Lung (tissue), 12 donors: ENCODE results near the gene KCNMA1. TPM values are rescaled to one million over a fixed set of nuclear protein-coding genes. Genes with fewer than 3 reads are reported as not detected.
"Not testable (repeated sequence)": the region's sequence is repeated elsewhere in the genome, so short reads cannot be mapped to it uniquely, and the experiment has no call there.

ENCODE experiments used
- ATAC-seq: fragments of 200-7000 bp; cut with Tn5 transposase; one replicate; pipeline ENCODE4 v1.9.1; 2020; ENCODE audit warnings: moderate number of reproducible peaks; ENCODE audit not compliant: insufficient read depth, low FRiP score
- DNase-seq, 3 donors: peaks; one replicate each; pipeline ENCODE4 v3.0.0-alpha.2; 2013 to 2017
- H3K27ac ChIP-seq, 2 donors: one replicate each; pipeline ENCODE4 v1.5.1; 2013; ENCODE audit warnings: mild to moderate bottlenecking in 2 of 2, moderate library complexity in 2 of 2, control low read depth in 1 of 2, inconsistent platforms in 1 of 2, low read depth in 1 of 2, low read length in 1 of 2
- H3K27me3 ChIP-seq, 3 donors: one replicate each; pipeline ENCODE4 v1.5.1; 2013; ENCODE audit warnings: low read length in 2 of 3; ENCODE audit not compliant: control insufficient read depth in 3 of 3, insufficient read depth in 3 of 3
- H3K36me3 ChIP-seq, 4 donors: one replicate each; pipeline ENCODE4 v1.5.1; 2013; ENCODE audit warnings: low read length in 4 of 4, mild to moderate bottlenecking in 1 of 4, moderate library complexity in 1 of 4; ENCODE audit not compliant: control insufficient read depth in 4 of 4, insufficient read depth in 4 of 4
- H3K4me1 ChIP-seq, 5 donors: one replicate each; pipeline ENCODE4 v1.5.1; 2013; ENCODE audit warnings: low read length in 5 of 5, mild to moderate bottlenecking in 2 of 5, moderate library complexity in 1 of 5; ENCODE audit not compliant: control insufficient read depth in 5 of 5, insufficient read depth in 5 of 5
- H3K4me3 ChIP-seq: one replicate; pipeline ENCODE4 v1.5.1; 2013; ENCODE audit warnings: mild to moderate bottlenecking, control low read depth, moderate library complexity
- H3K9ac ChIP-seq, 2 donors: one replicate each; pipeline ENCODE4 v1.5.1; 2013; ENCODE audit warnings: low read length in 2 of 2, control low read depth in 1 of 2; ENCODE audit not compliant: insufficient read depth in 1 of 2
- H3K9me3 ChIP-seq, 4 donors: one replicate each; pipeline ENCODE4 v1.5.1; 2013; ENCODE audit warnings: low read length in 3 of 4, mild to moderate bottlenecking in 1 of 4, moderate library complexity in 1 of 4; ENCODE audit not compliant: control insufficient read depth in 4 of 4, insufficient read depth in 3 of 4
- WGBS, 2 donors: extraction: QIAGEN DNeasy Blood & Tissue Kit; methylation state at CpG; one replicate each; pipeline ENCODE4 v1.1.7; 2013; 5-methylcytosine and 5-hydroxymethylcytosine counted together
- polyA plus RNA-seq, 2 donors: library from polyadenylated mRNA; stranded (reverse); fragments of 200-250 nt; gene quantifications; one replicate each; pipeline ENCODE4 v1.2.1, GENCODE V29; 2013
- total RNA-seq, 2 donors: library from RNA; depleted of rRNA in 1 of 2; stranded (reverse); fragments of >200 nt in 1 of 2; gene quantifications; one replicate each; pipeline ENCODE4 v1.2.1, GENCODE V29; 2014 to 2021
- TF ChIP-seq, protein P1 (sequence below): IDR thresholded peaks from 2 replicates; pipeline ENCODE4 v1.5.1; 2012; ENCODE audit warnings: mild to moderate bottlenecking; ENCODE audit errors: control extremely low read depth, extremely low read depth
- donor health status: control.
- donor health status: control.
- donor health status: Bipolar disorder and iron deficiency.
- donor health status: healthy.
- donor health status: DM: yes; HTN: yes; CAD: no.

Gene KCNMA1
- total and polyA plus RNA-seq, 4 donors, result 3.8 to 13.0 (median 5.5) TPM

DNA sequence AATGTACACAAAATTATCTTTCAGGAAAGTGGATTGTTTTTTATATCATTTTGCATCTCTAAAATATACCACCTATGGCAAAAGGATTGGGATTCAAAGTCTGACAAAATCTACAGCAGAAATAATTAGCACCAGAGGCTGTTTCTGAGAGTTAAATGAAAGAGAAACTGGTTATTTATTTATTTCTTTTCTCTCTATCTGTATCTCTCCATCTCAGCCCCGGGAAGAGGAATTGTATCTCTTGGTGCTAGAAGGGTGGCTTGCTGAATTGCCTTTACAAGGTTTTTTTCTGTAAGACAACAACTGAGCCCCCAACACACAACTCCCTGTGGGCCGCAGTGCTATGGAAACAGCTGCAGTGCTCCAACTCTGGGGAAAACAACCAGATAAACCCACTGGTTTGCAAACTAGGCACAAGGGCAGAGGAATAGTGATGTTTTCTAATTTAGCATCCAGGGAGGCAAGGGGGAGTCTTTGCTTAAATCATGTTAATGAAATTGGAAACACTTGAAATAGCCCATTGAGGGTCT lies 249.0 kb downstream of the KCNMA1 start:
- Histone ChIP-seq H3K9me3 (no peaks in the 10 kb centered on the region), H3K36me3 (no peaks in the 10 kb centered on the region), H3K27ac (no peak overlapping the region), H3K4me1 (peaks cover 0 to 2% (median 0%) of the 10 kb centered on the region in 5 donors), H3K27me3 (peaks cover 0 to 6% (median 0%) of the 10 kb centered on the region in 3 donors), H3K4me3 (no peak overlapping the region), H3K9ac (no peak overlapping the region)
- DNase-seq, result no peak
- no peak for ATAC-seq
- TF ChIP-seq, protein P1, sequence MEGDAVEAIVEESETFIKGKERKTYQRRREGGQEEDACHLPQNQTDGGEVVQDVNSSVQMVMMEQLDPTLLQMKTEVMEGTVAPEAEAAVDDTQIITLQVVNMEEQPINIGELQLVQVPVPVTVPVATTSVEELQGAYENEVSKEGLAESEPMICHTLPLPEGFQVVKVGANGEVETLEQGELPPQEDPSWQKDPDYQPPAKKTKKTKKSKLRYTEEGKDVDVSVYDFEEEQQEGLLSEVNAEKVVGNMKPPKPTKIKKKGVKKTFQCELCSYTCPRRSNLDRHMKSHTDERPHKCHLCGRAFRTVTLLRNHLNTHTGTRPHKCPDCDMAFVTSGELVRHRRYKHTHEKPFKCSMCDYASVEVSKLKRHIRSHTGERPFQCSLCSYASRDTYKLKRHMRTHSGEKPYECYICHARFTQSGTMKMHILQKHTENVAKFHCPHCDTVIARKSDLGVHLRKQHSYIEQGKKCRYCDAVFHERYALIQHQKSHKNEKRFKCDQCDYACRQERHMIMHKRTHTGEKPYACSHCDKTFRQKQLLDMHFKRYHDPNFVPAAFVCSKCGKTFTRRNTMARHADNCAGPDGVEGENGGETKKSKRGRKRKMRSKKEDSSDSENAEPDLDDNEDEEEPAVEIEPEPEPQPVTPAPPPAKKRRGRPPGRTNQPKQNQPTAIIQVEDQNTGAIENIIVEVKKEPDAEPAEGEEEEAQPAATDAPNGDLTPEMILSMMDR, result no peak
- 48 to 82% methylated on average over 2 of the region's 2 CpGs for WGBS, 2 donors

DNA sequence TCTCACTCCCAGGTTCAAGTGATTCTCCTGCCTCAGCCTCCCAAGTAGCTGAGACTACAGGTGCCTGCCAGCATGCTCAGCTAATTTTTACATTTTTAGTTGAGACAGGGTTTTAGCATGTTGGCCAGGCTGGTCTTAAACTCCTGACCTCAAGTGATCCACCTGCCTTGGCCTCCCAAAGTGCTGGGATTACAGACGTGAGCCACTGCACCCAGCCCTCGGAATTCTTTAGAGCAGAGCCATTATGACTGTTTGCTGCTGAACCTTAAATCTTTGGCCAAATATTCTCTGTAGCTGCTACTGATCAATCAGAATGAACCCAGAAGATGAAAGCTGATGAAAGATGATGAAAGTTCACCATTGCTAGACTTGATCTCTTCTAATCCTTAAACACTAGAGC lies 249.9 kb downstream of the KCNMA1 start:
- WGBS, 2 donors, result 93% methylated on average over 2 of the region's 2 CpGs
- not testable (repeated sequence) for H3K9me3 ChIP-seq, ATAC-seq, H3K27ac ChIP-seq, H3K4me3 ChIP-seq, H3K4me1 ChIP-seq, H3K36me3 ChIP-seq, H3K27me3 ChIP-seq, DNase-seq, H3K9ac ChIP-seq

DNA sequence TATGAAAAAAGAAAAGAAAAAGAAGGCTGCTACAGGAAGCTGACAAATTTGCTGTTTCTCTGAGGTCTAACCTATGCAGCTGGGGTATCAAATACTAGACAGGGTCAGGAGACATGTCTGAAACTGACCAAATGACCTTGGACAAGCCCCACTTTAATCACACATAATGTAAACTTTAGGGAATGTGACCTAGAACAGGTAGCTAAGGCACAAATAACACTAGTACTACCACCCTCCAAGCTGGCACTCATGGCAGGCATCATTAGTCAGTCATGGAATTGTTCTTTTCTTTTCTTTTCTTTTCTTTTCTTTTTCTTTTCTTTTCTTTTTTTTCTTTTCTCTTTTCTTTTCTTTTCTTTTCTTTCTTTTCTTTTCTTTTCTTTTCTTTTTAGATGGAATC lies 250.4 kb downstream of the KCNMA1 start:
- TF ChIP-seq, protein P1, result no peak
- Histone ChIP-seq H3K27me3 (peaks cover 0 to 6% (median 0%) of the 10 kb centered on the region in 3 donors), H3K36me3 (no peaks in the 10 kb centered on the region), H3K9me3 (no peaks in the 10 kb centered on the region), H3K4me3 (no peak overlapping the region), H3K9ac (no peak overlapping the region), H3K4me1 (no peaks in the 10 kb centered on the region), H3K27ac (no peak overlapping the region)
- DNase-seq (no peak), ATAC-seq (no peak)

DNA sequence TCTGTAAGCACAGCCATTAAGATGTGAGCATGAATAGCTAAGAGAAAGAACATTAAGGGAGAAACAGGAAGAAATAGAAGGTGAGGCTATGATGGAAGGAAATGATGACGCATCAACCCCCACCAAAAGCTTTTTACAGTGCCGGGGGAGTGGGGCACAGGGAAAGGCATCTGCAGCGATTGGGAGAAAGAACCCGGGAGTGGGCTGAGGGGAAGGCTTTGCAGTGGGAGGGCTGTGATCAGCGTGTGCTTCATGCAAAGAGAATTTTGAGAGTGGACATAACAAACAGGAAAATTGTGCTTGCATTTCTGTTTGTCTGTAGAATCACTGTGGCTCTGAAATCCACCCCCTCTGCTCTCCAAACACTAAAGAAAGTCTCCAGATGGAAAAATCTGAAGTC lies 250.8 kb downstream of the KCNMA1 start:
- 8 to 14% methylated on average over 5 of the region's 5 CpGs for WGBS, 2 donors
- H3K27me3 ChIP-seq, result peaks cover 0 to 6% (median 0%) of the 10 kb centered on the region in 3 donors
- peaks cover 0 to 1% (median 0%) of the 10 kb centered on the region in 5 donors for H3K4me1 ChIP-seq
- H3K9ac ChIP-seq, result no peak overlapping the region
- H3K9me3 ChIP-seq, result no peaks in the 10 kb centered on the region
- no peaks in the 10 kb centered on the region for H3K36me3 ChIP-seq
- DNase-seq, result peak in 1 of 3 donors; percentile 6
- no peak for ATAC-seq
- no peak overlapping the region for H3K4me3 ChIP-seq
- TF ChIP-seq, protein P1, result no peak
- H3K27ac ChIP-seq, result no peak overlapping the region
